ENCODE data around the gene CALU.

CALU gene

DNA sequence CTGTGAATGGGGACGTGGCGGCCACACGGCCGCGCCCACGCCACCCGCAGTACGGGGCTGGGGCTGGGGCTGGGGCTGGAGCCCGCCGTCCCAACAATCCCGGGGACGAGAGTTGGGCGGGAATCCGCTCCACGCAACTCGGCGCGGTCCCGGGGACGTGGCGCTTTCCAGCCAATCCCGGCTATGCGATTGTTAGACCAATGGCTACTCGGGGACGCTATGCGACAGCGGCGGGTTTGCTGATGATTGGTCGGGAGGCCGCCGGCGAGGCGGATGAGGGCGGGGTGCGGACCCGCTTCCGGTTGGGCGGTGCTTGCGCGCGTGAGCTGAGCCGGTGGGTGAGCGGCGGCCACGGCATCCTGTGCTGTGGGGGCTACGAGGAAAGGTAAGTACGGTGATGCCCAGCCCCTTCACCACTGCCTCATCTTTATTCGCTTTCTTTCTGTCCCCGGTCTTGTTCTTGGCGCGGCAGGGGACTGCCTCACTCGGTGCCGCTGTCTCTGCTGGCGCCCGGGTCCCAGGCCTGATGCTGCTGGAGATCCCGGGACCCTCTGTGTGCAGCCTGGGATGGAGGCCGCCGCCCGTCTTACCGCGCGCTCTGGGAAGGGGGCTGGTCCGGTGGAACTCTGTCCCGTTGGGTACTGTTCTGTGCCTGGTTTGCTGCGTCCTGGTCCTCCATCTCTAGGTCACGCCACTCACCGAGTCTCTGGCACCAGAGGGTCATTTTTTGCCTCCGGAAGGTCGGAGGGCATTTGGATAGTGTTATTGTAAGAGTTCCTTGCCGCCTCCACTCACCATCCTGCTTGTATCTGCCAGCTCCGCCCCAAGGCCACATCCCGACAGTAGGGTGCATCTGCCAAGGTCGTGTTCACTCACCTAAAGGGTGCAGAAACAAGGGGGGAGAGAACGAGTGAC lies at the start of gene CALU:
CALU (plus strand) TSS at position 312 of the 915 bp plus-strand sequence. CDS start 9,225 bp downstream, outside the sequence.
- peak; percentile 93 for DNase-seq

GRCh38 chr7:128691227-128691626 lies 47.9 kb upstream of the CALU start:
- no peak for DNase-seq

DNA sequence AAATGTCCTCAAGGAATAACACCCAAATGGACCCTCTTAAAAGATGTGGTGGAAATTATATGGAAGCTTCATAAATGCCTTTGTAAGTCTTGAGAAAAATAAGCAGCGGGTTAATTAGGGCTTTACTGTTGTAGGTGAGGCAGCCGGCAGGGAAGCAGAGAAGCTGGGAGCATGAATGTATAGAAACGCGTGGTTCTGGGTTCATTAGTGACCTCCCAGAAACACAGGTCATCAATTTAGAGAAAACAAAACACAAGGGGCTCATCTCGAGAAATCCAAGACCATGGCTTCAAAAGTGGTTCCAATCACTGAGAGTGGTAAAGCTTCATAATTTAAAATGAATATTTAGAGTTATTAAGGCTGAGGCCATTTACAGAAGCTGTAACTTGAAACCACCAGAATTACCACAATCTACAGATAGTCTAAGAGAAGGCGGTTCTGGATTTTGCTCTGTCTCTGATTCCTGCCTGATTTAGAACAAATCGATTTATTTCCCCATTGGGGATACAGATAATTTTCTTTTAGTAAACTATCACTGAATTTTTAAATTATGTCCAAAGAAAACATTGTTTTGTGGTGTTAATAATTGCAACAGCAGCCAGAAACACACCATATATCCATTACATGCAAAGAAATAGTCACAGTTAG lies 46.4 kb upstream of the CALU start:
- DNase-seq, result no peak

DNA sequence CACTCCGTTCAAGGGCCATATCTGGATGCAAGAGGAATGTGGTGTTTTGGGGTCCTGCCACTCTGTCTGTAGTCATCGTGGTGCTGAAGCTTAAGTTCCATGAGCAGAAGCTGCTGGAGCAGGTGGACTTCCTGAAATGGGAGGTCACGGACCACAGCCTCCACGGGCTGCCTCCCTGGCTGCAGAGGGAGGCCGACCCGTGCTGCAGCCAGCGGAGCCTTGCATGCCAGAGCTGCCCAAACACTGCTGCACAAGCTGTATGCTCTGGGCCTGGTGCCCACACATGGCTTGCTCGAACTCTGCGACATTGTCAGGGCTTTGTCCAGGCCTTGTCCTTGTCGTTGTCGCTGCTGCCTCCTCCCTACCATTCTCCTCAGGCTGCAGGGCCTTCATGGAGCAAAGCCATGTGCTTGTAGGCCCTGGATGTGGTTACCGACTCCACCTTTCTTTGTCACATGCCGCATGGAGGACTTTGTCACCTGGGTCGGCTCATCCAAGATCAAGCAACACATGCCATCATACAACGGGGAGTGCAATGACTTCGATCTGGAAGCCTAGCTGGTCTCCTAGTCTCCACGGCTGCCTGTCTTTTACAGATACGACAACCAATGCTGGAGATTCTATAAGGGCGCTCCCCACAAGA lies 45.7 kb upstream of the CALU start:
- no peak for DNase-seq

- DNase-seq, result no peak
Measured at GRCh38 chr7:128694738-128695137, 44.4 kb upstream of the CALU start.

DNA sequence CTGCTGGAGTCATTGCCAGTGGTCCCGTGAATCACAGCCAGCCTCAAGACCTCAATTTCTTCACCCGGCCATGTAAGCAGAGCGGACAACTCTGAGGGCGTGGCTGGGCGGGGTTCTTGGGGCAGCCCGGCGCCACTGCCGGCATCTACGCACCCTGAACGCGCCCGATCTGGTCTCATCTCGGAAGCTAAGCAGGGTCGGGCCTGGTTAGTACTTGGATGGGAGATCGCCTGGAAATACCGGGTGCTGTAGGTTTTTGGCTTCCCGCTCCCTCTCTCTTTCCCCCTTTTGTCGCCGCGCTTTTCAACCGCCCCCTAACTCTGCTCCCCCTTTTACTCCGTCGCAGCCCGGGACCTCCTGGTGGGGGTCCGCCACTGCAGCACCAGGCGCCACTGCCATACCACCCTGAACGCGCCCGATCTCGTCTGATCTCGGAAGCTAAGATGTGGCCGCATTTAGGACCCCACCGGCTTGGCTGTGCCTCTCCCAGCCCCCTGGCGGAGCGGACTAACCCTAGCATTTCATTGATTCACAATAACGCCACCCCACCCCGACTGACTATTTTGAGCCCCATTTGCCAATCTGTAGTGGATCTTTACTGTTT lies 41.8 kb upstream of the CALU start:
- DNase-seq, result no peak

GRCh38 chr7:128699196-128699712 lies 39.9 kb upstream of the CALU start:
- no peak for DNase-seq

- no peak for DNase-seq
Measured at GRCh38 chr7:128699895-128700294, 39.3 kb upstream of the CALU start.

GRCh38 chr7:128701062-128701785 lies 37.9 kb upstream of the CALU start:
- DNase-seq, result no peak

GRCh38 chr7:128703609-128704241 lies 35.4 kb upstream of the CALU start:
- DNase-seq, result no peak

DNA sequence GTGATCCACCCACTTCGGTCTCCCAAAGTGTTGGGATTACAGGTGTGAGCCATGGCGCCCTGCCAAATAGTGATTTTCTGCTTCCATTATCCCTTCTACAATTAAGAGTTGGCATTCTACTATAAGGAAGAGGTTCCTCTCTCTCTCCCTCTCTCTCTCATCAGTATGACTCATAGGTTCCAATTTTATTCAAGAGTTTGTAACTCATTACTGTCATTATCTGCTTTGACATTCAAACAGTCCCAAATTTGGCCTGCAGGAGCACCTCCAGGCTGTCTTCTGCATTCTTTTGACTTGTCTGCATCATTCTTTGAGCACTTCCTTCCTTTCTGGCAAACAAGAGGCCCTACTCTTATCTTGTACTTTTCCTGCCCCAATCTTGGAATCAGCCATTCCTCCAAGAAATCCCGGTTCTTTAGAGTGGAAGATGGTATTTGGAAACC lies 33.2 kb upstream of the CALU start:
- DNase-seq, result no peak

DNA sequence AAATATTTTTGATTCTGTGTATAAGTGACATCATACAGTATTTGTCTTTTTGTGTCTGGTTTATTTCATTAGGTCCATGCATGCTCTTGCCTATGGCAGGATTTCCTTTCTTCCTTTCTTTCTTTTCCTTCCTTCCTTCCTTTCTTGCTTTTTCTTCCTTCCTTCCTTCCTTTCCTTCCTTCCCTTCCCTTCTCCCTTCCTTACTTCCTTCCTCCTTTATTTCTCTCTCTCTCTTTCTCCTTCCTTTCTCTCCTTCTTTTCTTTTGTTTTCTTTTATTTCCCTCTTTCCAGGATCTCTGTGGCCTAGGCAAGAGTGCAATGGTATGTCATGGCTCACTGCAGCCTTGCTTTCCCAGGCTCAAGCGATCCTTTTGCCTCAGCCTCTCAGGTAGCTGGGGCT lies 31.4 kb upstream of the CALU start:
- no peak for DNase-seq

GRCh38 chr7:128708235-128708634 lies 30.9 kb upstream of the CALU start:
- DNase-seq, result no peak

GRCh38 chr7:128708824-128709223 lies 30.3 kb upstream of the CALU start:
- no peak for DNase-seq

- no peak for DNase-seq
Measured at GRCh38 chr7:128710481-128710880, 28.7 kb upstream of the CALU start.

DNA sequence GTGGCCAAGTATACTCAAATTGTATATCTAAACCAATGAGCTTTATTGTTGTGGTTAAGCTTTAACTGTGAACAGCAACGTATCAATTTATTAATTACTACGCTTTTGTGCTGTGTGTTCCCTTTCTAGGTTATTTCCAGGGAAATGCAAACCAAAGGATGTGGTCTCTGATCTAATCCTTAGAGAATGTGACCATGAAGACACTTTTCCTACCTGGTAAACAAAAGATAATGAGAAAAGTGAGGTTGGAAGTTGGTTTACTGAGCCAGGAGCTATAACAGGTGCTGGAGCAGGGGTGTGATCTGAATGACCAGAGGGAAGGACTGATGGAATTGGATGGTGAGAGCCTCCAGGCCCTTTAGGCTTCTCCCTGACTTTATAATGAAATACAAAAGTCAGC lies 25.4 kb upstream of the CALU start:
- DNase-seq, result no peak

GRCh38 chr7:128714701-128715495 lies 24.3 kb upstream of the CALU start:
- no peak for DNase-seq

DNA sequence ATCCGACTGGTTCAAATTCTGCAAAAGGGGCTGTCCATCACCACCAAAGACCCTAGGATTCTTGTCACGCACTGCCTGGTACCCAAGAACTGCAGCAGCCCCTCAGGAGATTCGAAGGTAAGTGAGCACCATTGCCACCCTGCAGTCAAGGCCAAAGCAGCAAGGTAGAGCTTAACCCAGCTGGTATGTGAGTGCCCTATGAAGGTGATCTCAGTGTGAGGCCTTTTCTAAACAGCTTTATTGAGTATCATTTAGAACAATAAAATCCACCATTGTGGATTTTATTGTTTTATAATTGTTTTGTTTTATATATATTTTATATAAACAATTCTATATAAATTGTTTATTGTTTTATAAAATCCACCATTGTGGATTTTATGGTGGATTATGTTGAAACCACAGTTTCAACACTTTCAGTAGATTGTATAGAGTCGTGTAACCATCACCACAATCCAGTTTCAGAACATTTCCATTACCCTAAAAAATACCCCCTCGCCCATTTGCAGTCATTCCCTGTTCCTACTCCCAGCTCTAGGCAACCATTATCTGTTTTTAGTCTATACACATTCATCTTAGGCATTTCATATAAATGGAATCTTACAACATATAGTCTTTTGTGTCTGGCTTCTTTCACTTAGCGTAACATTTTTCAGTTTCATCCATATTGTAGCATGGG lies 20.1 kb upstream of the CALU start:
- DNase-seq, result no peak

- no peak for DNase-seq
Measured at GRCh38 chr7:128721376-128721775, 17.8 kb upstream of the CALU start.

DNA sequence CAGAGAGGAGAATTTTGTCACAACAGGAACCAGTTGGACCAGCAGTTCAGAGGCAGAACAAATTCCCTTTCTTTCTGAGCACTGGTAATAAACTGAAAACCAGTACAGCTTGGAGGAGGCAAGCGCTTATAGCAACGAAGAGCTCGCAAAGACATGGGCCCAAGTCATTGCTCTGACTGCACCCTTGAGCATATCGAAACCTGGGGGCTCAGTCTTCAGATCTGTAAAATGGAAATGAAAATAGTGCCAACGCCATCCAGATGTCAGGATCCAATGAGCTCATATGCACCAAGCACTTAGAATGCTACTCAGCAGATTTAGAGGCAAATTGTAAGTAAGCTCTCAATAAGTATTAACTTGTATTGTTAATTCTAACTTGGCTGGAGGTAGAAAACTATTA lies 14.4 kb upstream of the CALU start:
- no peak for DNase-seq

All from GDM1 (cell line).